ENCODE data around the gene PKP4.

Gene PKP4

DNA sequence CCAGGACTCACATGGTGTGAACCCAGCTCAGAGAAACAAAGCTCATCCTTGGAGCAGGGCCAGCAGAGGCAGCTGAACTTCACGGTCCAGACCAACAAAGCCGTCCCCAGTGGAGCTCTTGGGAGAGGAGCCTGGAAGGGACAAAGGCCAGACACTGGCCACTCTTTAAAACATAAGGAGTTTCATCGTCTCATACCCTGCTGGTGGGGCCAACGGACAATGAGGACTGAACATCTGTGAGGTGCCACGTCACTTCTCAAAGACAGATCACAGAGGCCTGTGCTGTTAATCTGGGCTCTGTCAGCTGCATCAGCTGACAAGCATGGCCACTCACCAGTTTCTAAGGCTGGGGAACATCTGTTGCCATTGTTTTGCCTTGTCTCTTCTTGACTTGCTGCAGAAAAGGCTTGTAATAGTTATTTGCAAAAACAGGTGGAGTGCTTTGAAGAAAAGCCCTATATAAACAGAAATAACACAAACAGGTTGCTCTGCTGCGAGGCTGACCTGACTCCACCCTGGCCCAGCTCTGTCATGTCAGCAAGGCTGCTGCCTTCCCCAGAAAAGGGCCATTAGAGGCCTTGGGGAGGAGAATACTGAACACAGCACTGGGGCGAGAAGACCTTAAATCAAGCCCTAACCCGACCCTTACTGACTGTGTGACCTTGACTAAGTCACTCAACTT, 270.3 kb downstream of the PKP4 start:
- Histone ChIP-seq H2AFZ (ENCODE audit: low read depth, low read length) (no peak overlapping the region), H3K9me3 (ENCODE audit: insufficient read depth, low read length, severe bottlenecking) (no peaks in the 10 kb centered on the region), H3K4me2 (ENCODE audit: insufficient read depth, low read length) (no peak overlapping the region), H3K9ac (ENCODE audit: low read depth, low read length) (no peak overlapping the region), H3K27ac (ENCODE audit: low read length) (no peak overlapping the region), H3K4me3 (ENCODE audit: low read depth in 1 of 2, low read length in 2 of 2) (no peak overlapping the region), H4K20me1 (ENCODE audit: insufficient read depth, low read length) (no peaks in the 10 kb centered on the region), H3K27me3 (ENCODE audit: insufficient read depth, low read length, poor library complexity) (peaks cover 3% of the 10 kb centered on the region), H3K4me1 (ENCODE audit: insufficient read depth, low read length) (no peaks in the 10 kb centered on the region), H3K79me2 (ENCODE audit: insufficient read depth, low read length) (no peaks in the 10 kb centered on the region), H3K36me3 (ENCODE audit: insufficient read depth, low read length) (no peaks in the 10 kb centered on the region)
- no peak for DNase-seq
- no peak for TF ChIP-seq EZH2 (IDR thresholded peaks at IDR 0.05; ENCODE audit: borderline replicate concordance, low read depth, low read length, severe bottlenecking)
- TF ChIP-seq, protein P1, sequence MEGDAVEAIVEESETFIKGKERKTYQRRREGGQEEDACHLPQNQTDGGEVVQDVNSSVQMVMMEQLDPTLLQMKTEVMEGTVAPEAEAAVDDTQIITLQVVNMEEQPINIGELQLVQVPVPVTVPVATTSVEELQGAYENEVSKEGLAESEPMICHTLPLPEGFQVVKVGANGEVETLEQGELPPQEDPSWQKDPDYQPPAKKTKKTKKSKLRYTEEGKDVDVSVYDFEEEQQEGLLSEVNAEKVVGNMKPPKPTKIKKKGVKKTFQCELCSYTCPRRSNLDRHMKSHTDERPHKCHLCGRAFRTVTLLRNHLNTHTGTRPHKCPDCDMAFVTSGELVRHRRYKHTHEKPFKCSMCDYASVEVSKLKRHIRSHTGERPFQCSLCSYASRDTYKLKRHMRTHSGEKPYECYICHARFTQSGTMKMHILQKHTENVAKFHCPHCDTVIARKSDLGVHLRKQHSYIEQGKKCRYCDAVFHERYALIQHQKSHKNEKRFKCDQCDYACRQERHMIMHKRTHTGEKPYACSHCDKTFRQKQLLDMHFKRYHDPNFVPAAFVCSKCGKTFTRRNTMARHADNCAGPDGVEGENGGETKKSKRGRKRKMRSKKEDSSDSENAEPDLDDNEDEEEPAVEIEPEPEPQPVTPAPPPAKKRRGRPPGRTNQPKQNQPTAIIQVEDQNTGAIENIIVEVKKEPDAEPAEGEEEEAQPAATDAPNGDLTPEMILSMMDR (IDR thresholded peaks at IDR 0.05; ENCODE audit: borderline replicate concordance, extremely low read depth, low read length, poor library complexity, severe bottlenecking), result no peak
- no peak for ATAC-seq (ENCODE audit: insufficient read depth, low read depth)

- TF ChIP-seq EZH2 (IDR thresholded peaks at IDR 0.05; ENCODE audit: borderline replicate concordance, low read depth, low read length, severe bottlenecking), result no peak
- TF ChIP-seq, protein P1 (IDR thresholded peaks at IDR 0.05; ENCODE audit: borderline replicate concordance, extremely low read depth, low read length, poor library complexity, severe bottlenecking), result no peak
- H2AFZ ChIP-seq (ENCODE audit: low read depth, low read length), result no peak overlapping the region
- peaks cover 8% of the 10 kb centered on the region for H3K27me3 ChIP-seq (ENCODE audit: insufficient read depth, low read length, poor library complexity)
- H3K9me3 ChIP-seq (ENCODE audit: insufficient read depth, low read length, severe bottlenecking), result no peaks in the 10 kb centered on the region
- ATAC-seq (ENCODE audit: insufficient read depth, low read depth) (no peak), DNase-seq (no peak)
- no peaks in the 10 kb centered on the region for H3K79me2 ChIP-seq (ENCODE audit: insufficient read depth, low read length)
- no peak overlapping the region for H3K9ac ChIP-seq (ENCODE audit: low read depth, low read length)
- H4K20me1 ChIP-seq (ENCODE audit: insufficient read depth, low read length), result no peaks in the 10 kb centered on the region
- H3K36me3 ChIP-seq (ENCODE audit: insufficient read depth, low read length), result no peaks in the 10 kb centered on the region
- no peaks in the 10 kb centered on the region for H3K4me1 ChIP-seq (ENCODE audit: insufficient read depth, low read length)
- no peak overlapping the region for H3K4me3 ChIP-seq (ENCODE audit: low read depth in 1 of 2, low read length in 2 of 2)
- no peak overlapping the region for H3K4me2 ChIP-seq (ENCODE audit: insufficient read depth, low read length)
- no peak overlapping the region for H3K27ac ChIP-seq (ENCODE audit: low read length)
Observed at GRCh38 chr2:158728422-158728821, 271.7 kb downstream of the PKP4 start.

GRCh38 chr2:158729451-158729850, 272.7 kb downstream of the PKP4 start:
- Histone ChIP-seq H3K79me2 (ENCODE audit: insufficient read depth, low read length) (no peaks in the 10 kb centered on the region), H4K20me1 (ENCODE audit: insufficient read depth, low read length) (no peaks in the 10 kb centered on the region), H3K9me3 (ENCODE audit: insufficient read depth, low read length, severe bottlenecking) (no peaks in the 10 kb centered on the region), H3K9ac (ENCODE audit: low read depth, low read length) (no peak overlapping the region), H3K4me1 (ENCODE audit: insufficient read depth, low read length) (no peaks in the 10 kb centered on the region), H3K36me3 (ENCODE audit: insufficient read depth, low read length) (no peaks in the 10 kb centered on the region), H3K27ac (ENCODE audit: low read length) (no peak overlapping the region), H3K4me2 (ENCODE audit: insufficient read depth, low read length) (no peak overlapping the region), H3K4me3 (ENCODE audit: low read depth in 1 of 2, low read length in 2 of 2) (no peak overlapping the region), H2AFZ (ENCODE audit: low read depth, low read length) (no peak overlapping the region), H3K27me3 (ENCODE audit: insufficient read depth, low read length, poor library complexity) (peaks cover 10% of the 10 kb centered on the region)
- DNase-seq (no peak), ATAC-seq (ENCODE audit: insufficient read depth, low read depth) (no peak)
- TF ChIP-seq, protein P1 (IDR thresholded peaks at IDR 0.05; ENCODE audit: borderline replicate concordance, extremely low read depth, low read length, poor library complexity, severe bottlenecking), result no peak
- no peak for TF ChIP-seq EZH2 (IDR thresholded peaks at IDR 0.05; ENCODE audit: borderline replicate concordance, low read depth, low read length, severe bottlenecking)
